NT2/D1 (cell line): ENCODE measurements around the gene TMEM52.

Experiments
- SUZ12 ChIP-seq: IDR thresholded peaks from 2 replicates; pipeline ENCODE4 v1.6.1; 2011; ENCODE audit not compliant: insufficient read length, insufficient read depth; ENCODE audit errors: extremely low read depth
- YY1 ChIP-seq: IDR thresholded peaks from 2 replicates; pipeline ENCODE4 v1.6.1; 2011; ENCODE audit not compliant: insufficient read length, insufficient read depth
- ZNF274 ChIP-seq: IDR thresholded peaks from 2 replicates; pipeline ENCODE4 v1.6.1; 2011; ENCODE audit warnings: mild to moderate bottlenecking, low read depth, low read length

DNA sequence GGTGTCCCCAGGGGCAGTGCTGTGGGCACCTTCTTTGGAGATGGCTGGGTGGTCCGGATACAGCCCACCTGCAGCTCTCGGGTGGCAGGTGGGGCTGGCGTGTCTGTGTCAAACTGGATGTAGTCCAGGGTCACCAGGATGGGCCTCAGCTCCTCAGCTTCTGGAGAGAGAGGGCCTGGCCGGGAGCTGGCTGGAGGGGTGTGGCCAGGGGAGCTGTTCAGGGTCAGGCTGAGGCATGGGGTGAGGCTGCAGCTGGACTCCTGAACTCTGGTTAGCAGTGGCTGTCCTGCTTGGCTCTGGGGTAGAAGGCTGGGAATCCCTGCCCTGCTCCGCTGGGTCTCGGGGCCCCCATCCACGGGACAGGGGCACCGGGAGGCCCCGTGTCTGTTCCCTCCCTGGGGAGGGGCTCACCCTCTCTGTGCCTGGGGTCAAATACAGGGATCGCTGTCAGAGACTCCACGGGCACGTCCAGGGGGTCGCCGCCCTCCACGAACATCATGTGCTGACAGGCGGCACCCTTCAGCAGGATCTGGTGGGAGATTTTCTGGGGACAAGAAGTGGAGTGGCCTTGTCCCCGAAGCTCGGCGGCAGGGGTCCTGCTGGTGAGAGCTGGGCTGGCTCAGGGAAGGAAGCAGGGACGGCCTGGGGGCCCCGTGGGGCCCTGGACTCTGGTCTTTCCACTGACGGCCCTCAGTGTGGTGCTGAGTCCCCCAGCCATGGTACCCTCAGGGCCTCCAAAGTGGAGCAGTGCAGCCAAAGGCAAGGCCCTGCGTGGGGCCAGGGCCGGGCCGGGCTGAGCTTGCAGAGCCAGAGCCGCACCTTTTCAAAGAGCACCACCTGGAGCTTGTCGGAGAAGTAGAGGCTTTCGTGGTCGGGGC is 4.1 kb upstream of the TMEM52 start:
- TF ChIP-seq YY1 (no peak), ZNF274 (no peak), SUZ12 (no peak)
